NCI-H1930 (cell line): Measurements from ENCODE around the gene ZNF638.
"Not testable (repeated sequence)": the region's sequence is repeated elsewhere in the genome, so short reads cannot be mapped to it uniquely, and the experiment has no call there.

Source experiments
- DNase-seq, 2 experiments: peaks; one replicate each; lab custom pipeline; 2025; lab: John Stamatoyannopoulos, UW

ZNF638 gene

GRCh38 chr2:71402427-71402826 lies 70.8 kb downstream of the ZNF638 start:
- DNase-seq, result no peak

- no peak for DNase-seq
These were observed 78.0 kb downstream of the ZNF638 start for GRCh38 chr2:71409611-71410010.

GRCh38 chr2:71410696-71411095 lies 79.1 kb downstream of the ZNF638 start:
- no peak for DNase-seq

GRCh38 chr2:71416866-71417265 lies 85.3 kb downstream of the ZNF638 start:
- DNase-seq, result not testable (repeated sequence)

GRCh38 chr2:71417300-71418202 lies 86.0 kb downstream of the ZNF638 start:
- no peak for DNase-seq

- no peak for DNase-seq
These were observed 87.6 kb downstream of the ZNF638 start for GRCh38 chr2:71419145-71419544.

- no peak for DNase-seq
These were observed 88.4 kb downstream of the ZNF638 start for GRCh38 chr2:71419976-71420375.

GRCh38 chr2:71422786-71423185 lies 91.2 kb downstream of the ZNF638 start:
- no peak for DNase-seq

GRCh38 chr2:71423817-71424420 lies 92.3 kb downstream of the ZNF638 start:
- no peak for DNase-seq

GRCh38 chr2:71426721-71427120 lies 95.1 kb downstream of the ZNF638 start:
- no peak for DNase-seq

GRCh38 chr2:71428472-71429383 lies 97.1 kb downstream of the ZNF638 start:
- no peak for DNase-seq

- not testable (repeated sequence) for DNase-seq
These were observed 113.6 kb downstream of the ZNF638 start for GRCh38 chr2:71445142-71445541.

GRCh38 chr2:71446505-71446904 lies 114.9 kb downstream of the ZNF638 start:
- no peak for DNase-seq

- no peak for DNase-seq
These were observed 117.8 kb downstream of the ZNF638 start for GRCh38 chr2:71449343-71449742.

GRCh38 chr2:71451705-71452104 lies 120.1 kb downstream of the ZNF638 start:
- no peak for DNase-seq

- no peak for DNase-seq
These were observed 121.0 kb downstream of the ZNF638 start for GRCh38 chr2:71452565-71452964.

GRCh38 chr2:71453404-71454220 lies 122.0 kb downstream of the ZNF638 start, which contains the start of gene DYSF:
DYSF (plus strand) TSS chr2:71453561.
- no peak for DNase-seq

- DNase-seq, result no peak
These were observed 122.8 kb downstream of the ZNF638 start for GRCh38 chr2:71454221-71455010.

- DNase-seq, result no peak
These were observed 123.6 kb downstream of the ZNF638 start for GRCh38 chr2:71455011-71455740.
